ENCODE data around the gene PMS1. TPM values are rescaled to one million over a fixed set of nuclear protein-coding genes. Genes with fewer than 3 reads are reported as not detected.
"Not testable (repeated sequence)": the region's sequence is repeated elsewhere in the genome, so short reads cannot be mapped to it uniquely, and the experiment has no call there.

The PMS1 gene
- total RNA-seq = 17.4 TPM
- long read RNA-seq, transcript PMS1-213 (13 exons, 3,225 nt) = major isoform, 21 of 40 reads
- long read RNA-seq, partial matches to known transcripts = 6 of 40 reads
- long read RNA-seq, other reads (novel, unspliced or antisense) = 11 of 40 reads

GRCh38 chr2:189783927-189784867 is at the start of gene PMS1, which contains the start of gene ORMDL1:
PMS1 (plus strand) TSS chr2:189784450; CDS start chr2:189791810, 7,360 bp downstream.
ORMDL1 (minus strand) TSS chr2:189784339; CDS start chr2:189782595, 1,744 bp downstream.
- intact Hi-C loops (cut with DNase I) = no loop called here
- Histone ChIP-seq H3K27me3 (no peaks in the 10 kb centered on the region), H3K4me3 (peak within 1 kb of the TSS; percentile 62), H3K36me3 (peaks cover 24% of the 10 kb centered on the region), H3K9me3 (no peaks in the 10 kb centered on the region), H3K27ac (peak within 1 kb of the TSS; percentile 98), H3K4me1 (peaks cover 31% of the 10 kb centered on the region)
- TF ChIP-seq CTCF (IDR thresholded peaks at IDR 0.05) = no peak
- ATAC-seq (peak; percentile 99), DNase-seq (peak; percentile 98)

- H3K36me3 ChIP-seq = peaks cover 84% of the 10 kb centered on the region
- no peak for DNase-seq
- no peak overlapping the region for H3K27ac ChIP-seq
- TF ChIP-seq CTCF (IDR thresholded peaks at IDR 0.05) = peak; percentile 60
- no peak overlapping the region for H3K4me3 ChIP-seq
- H3K27me3 ChIP-seq = no peaks in the 10 kb centered on the region
- no peaks in the 10 kb centered on the region for H3K4me1 ChIP-seq
- intact Hi-C loops (cut with DNase I) = no loop called here
- peak; percentile 81 for ATAC-seq
- no peaks in the 10 kb centered on the region for H3K9me3 ChIP-seq
These were observed 33.1 kb upstream of the PMS1 start for GRCh38 chr2:189751080-189751658.

GRCh38 chr2:189756311-189756952 is 27.8 kb upstream of the PMS1 start:
- Histone ChIP-seq H3K4me1 (no peaks in the 10 kb centered on the region), H3K36me3 (peaks cover 35% of the 10 kb centered on the region), H3K27me3 (no peaks in the 10 kb centered on the region), H3K9me3 (no peaks in the 10 kb centered on the region), H3K27ac (no peak overlapping the region), H3K4me3 (no peak overlapping the region)
- ATAC-seq (no peak), DNase-seq (no peak)
- intact Hi-C loops (cut with DNase I) = no loop called here
- no peak for TF ChIP-seq CTCF (IDR thresholded peaks at IDR 0.05)

- DNase-seq = peak; percentile 44
- H3K27me3 ChIP-seq; ATAC-seq; H3K4me3 ChIP-seq; H3K9me3 ChIP-seq; H3K36me3 ChIP-seq; H3K4me1 ChIP-seq; H3K27ac ChIP-seq; intact Hi-C loops (cut with DNase I): not testable (repeated sequence)
These were observed 24.1 kb upstream of the PMS1 start for GRCh38 chr2:189760154-189760553.

GRCh38 chr2:189762229-189762550 is 22.1 kb upstream of the PMS1 start:
- TF ChIP-seq CTCF (IDR thresholded peaks at IDR 0.05) = no peak
- peak overlapping the region; percentile 91 for H3K27ac ChIP-seq
- ATAC-seq = no peak

More at GRCh38 chr2:189762229-189762550, 22.1 kb upstream of the PMS1 start:
- no peaks in the 10 kb centered on the region for H3K9me3 ChIP-seq
- H3K27me3 ChIP-seq = no peaks in the 10 kb centered on the region
- peaks cover 5% of the 10 kb centered on the region for H3K4me1 ChIP-seq
- peak overlapping the region; percentile 91 for H3K4me3 ChIP-seq
- DNase-seq = no peak
- intact Hi-C loops (cut with DNase I) = no loop called here
- peaks cover 5% of the 10 kb centered on the region for H3K36me3 ChIP-seq
